GOT3 (cell line): Measurements from ENCODE around the gene TMC2.
"Not testable (repeated sequence)": the region's sequence is repeated elsewhere in the genome, so short reads cannot be mapped to it uniquely, and the experiment has no call there.

ENCODE experiments used
- DNase-seq: peaks from one replicate; lab custom pipeline; 2025; ENCODE audit warnings: mixed read lengths; lab: John Stamatoyannopoulos, UW

TMC2 gene

DNA sequence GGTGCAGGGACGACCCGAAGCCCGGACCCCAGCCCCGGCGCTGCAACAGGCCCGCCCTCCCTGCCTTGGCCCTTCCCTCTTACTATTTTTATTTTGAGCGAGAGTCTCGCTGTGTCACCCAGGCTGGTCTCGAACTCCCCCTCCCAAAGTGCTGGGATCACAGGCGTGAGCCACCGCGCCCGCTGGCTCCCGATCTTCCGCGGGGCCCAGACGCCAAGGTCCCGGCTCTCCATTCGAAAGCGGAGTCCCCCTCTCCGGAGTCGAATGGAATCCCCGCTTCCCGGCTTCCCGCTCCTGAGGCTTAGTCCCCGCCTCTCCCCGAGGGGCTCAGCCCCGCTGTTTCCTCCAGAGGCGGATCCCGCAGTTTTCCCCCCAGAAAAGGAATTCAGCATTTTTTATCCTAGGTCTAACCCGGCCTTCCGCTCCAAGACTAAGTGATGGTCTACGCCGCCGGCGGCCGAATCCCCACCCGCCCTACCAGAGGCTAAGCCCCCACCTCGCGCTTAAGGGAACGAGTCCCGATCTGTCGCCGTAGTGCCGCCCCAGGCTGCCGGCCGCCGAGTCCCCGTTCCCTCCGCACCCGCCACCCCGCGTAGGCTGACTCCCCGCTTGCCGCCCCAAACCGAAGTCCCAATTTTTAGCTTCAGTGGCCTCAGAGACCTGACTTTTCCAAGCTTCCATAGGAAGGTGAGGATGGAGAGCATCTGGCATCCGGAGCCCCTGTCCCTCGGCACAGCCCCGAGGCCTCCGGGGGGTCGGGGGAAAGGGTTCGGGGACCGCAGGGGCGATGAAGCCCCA lies 11.5 kb upstream of the TMC2 start:
- no peak for DNase-seq

DNA sequence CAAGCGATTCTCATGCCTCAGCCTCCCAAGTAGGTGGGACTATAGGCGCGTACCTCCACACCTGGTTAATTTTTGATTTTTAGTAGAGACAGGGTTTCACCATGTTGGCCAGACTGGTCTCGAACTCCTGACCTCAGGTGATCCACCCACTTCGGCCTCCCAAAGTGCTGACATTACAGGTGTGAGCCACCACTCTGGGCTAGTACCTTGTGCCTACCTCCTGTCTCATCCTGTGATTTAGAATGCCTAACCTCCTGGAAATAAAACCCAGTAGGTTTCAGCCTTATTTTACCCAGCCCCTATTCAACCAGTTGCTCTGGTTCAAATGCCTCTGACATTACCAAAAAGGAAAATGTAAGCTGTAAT lies 10.2 kb upstream of the TMC2 start:
- DNase-seq = not testable (repeated sequence)

DNA sequence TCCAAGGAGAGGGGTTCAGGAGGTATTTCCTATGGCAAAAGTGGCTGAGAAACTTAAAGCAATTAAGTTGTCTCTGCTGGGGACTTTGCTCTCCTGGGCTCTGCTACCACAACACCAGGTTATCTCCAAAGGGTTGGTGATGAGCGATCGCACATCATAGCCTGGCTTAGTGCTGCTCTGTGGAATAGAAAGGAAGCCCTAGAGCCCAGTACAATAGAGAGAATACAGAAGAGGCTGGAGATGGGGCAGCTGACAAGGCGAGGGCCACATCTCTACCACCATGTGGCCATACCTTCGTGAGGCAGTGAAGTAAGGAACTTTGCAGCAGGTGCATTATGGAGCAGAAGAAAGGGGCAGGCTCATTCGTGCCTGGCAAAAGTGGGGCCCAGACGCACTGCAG lies 8.6 kb upstream of the TMC2 start:
- no peak for DNase-seq

DNA sequence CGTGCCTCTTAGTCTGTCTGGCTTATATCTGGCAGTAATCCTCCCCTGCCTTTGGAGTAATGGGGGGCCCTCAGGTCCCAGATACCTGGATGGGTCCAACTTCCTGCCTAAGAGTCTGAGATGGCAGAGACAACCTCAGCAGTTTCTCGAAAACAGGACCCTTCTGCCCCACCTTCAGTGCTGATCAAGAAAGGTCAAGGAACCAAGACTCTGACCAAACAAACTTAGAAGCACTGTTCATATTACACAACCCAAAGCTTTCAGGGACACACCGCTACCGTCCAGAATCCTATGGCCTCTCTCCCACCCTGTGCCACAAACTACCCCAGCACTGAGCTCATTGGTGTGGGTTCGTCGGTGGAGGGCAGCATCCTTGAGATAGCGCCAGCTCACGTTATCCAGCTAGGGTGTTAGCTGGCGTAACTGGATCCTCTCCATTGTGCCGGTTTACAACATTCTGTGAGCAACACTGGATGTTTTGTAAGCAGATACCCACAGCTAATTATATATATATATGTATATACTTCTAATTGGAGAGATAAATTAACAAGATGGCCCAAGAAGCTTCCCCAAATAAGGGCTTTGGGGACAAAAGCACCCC lies 7.6 kb upstream of the TMC2 start:
- DNase-seq = no peak

DNA sequence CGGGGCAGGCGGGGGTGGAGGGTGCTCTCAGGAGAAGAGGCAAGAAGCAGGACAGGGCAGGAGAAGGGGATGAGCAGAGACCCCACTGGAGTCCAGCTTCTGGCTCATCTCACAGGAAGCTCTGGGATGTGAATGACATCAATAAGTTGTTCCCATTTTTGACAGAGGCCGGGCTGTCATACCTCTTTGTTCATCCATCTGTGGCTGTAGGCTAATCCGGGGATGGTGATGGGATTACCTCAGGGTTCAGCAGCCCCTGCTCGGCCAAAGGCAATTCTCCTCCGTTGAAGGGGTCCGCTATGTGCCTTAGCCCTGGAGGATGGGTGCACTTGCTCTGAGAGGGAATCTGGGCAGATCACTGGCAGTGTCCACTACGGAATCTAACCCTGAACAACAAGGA lies 3.3 kb upstream of the TMC2 start:
- DNase-seq = no peak

DNA sequence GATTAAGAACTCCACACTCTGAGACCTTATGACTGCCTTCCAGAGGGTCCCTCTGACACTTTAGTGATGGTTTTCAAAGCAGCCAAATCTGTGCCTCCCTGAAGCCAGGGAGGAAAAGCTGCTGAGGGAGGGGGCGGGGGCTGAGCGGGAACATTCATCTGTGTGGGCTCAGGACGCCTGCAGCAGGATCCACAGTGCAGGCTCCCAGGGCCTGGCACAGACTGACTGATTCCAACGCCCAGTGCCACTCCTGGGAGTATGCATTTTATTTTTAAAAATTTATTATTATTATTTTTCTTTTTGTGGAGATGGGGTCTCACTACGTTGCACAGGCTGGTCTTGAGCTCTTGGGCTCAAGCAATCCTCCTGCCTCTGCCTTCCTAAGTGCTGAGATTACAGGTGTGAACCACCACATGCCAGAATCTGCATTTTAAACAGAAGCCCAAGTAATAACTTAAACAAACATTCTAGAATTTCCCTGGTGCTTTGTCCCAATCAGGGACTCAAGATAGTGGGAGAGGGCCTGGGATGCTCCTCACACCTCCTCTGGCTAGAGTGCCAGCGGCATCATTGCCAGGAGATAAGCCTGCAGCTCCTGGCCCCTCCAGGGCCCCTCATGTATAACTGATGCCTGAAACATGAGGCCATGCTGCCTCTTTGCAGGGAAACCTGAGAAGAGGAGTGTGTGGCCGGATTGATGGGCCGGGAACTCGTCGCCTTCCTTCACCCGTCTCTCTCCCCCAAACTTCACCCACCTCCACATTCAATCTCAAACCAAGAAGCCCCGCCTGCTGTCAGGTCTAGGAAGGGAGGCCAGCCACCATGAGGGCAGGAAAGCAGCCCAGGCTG lies 438 bp upstream of the TMC2 start:
- DNase-seq = no peak

DNA sequence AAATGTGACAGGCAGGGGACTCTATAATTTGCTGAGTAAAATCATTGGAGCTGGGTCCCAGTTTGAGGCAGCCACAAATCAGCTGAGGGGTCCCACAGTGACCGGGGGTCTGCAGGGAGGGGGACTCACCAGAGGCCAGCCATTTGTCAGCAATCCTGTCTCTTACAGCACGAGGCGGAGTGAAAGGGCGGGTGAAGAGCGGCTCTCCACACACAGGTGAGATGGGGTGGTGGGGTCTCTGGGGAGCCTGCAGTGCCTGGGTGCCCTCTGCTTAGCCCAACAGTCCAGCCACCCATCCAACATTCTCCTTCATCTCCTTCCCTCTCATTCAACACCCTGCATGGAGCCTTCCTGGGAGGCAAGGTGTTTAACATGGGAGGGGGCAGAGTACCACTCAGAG lies 728 bp downstream of the TMC2 start:
- DNase-seq = no peak

DNA sequence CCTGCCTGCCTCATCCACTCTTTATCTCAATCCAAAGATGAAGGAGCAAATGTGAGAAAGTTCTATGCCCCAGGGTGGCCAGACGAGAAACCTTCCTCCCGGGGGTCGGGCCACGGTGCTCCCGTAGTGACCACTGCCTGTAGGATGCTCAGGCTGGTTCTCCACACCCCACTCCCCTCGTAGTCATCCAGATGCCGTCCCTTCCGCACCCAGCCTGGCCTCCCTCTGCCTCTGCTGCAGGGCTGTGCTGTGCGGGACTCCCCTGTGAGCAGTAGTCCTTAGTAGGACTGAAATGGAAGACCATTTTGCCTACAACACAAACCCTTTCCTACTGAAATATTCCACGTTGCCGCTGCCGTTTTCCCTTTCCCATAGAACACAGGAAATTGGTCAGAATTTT lies 2.0 kb downstream of the TMC2 start:
- DNase-seq = no peak

DNA sequence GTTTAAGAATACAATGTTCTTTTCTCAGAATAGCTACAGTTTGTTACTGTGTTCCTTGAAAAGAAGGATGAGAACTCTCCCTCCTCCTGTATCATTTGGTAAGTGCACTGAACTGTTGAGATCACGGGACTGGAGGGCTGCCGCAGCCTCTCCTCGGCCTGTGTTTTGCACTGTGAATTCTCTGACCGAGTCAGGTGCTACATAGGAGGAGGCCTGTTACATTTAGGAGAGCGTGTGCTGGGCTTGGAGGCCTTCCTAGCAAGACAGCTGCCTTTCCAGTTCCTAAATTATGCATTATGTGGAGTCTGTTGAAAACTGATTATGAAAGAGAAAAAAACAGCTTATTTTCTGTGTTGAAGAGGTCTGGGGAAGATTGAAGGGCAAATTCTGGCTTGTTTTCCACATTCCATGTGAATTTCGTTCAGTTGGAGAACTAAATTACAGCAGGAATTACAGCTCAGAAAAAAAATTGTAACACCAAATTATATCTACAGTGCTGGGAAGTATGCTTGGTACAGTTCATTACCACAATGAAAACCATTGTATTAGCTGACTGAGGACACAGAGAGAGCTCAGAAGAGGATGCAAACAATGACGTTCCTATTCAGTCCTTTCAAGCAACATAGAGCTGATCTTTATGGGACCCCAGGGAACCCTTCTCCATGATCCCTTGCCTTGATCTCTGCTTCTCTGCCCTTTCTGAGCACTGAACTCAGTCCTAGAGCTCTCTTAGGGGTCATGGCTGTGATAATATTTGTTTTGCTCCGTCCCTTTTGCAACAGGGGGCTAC lies 2.8 kb downstream of the TMC2 start:
- DNase-seq = no peak

DNA sequence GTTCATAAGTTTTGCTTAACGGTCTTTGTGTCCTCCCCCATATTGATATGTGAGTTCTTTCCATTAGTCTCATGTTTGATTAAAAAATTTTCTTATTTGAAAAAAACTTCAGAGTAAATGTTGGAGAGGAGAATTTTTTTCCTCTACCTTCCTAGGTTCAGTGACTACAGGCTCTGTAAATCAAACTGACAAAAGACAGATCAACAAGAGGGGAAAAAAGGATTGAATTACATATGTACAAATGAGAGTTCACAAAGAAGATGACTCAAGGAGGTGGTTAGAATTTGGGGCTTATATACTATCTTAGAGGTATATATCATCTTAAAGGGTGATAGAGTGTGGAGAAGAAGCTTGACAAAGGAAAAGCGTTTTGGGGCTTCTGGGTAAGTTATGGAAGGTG lies 5.6 kb downstream of the TMC2 start:
- no peak for DNase-seq

DNA sequence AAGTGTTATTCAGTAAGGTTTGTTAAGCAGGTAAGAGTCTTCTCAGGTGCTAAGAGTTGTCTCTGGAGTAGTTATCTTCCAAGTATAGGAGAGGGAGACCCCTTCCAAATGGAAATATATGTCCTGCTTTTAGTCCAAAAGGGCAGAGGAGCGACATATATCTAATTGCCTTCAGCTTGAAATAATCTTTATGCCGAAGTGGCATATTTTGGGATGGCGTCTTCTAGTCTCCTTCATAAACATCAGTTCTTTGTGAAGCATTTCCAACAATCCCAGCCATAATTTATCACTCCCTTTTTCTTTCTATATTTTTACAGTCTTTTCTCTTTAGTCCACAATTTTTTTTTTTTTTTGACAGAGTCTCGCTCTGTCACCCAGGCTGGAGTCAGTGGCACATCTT lies 6.0 kb downstream of the TMC2 start:
- no peak for DNase-seq

DNA sequence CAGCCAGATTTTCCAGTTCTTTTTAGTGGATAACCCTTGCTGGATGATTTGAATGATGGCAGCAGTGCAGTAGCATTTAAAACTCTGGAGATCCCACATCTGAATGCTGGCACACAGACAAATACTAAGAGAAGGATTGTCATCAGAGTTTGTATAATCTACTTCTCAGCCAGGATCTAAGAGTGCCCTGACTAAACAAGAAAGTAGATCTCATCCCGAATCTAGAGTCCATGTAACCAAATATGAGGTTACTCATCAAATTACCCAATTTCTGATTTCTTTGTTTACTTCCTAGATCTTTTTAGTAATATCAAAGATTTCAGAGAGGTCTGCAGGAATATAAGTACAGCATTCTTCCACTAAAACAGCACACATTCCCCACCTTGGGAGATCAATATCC lies 7.8 kb downstream of the TMC2 start:
- DNase-seq = no peak

DNA sequence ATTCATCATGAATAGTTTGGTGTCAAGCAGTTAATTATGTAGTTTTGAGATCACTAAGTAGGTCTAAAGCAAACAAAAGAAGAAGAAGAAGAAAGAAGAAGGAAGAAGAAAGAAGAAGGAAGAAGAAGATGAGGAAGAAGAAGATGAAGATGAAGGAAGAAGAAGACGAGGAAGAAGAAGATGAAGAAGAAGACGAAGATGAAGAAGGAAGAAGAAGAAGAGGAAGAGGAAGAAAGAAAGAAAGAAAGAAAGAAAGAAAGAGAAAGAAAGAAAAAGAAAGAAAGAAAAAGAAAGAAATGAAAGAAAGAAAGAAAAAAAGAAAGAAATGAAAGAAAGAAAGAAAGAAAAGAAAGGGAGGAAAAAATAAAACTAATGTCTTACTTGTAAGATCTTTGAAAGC lies 9.2 kb downstream of the TMC2 start:
- DNase-seq = no peak

DNA sequence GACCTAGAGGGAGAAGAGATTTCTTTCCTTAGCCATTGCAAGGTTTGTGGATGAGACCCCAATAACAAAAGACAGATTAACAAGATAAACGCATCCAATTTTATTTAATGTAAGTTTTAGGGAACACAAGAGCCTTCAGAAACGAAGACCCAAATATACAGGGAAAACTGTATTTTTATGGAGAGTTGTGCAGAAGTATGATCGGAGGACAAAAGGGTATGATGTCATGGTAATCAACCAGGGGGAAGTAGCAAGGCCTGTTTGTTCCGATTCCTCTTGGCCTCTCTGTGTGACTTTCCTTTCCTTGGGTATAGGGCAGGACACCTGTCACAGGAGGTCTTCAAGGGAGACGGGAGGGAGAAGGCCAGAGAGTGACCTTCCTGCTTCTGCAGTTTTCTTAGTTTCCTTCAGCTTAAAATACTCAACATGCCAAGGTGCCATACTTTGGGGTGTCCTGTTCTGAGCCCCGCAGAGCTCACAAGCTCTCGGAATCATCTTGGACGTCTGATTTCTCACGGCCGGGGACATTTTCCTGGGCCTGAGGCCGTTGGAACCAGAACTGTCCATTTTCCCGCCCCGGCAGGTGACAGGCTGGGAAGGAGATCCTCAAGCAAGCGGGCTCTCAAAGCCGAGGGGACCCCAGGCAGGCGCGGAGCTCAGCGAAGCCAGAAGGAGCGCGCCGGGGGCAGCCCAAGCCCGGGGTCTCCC lies 21.7 kb downstream of the TMC2 start:
- no peak for DNase-seq

DNA sequence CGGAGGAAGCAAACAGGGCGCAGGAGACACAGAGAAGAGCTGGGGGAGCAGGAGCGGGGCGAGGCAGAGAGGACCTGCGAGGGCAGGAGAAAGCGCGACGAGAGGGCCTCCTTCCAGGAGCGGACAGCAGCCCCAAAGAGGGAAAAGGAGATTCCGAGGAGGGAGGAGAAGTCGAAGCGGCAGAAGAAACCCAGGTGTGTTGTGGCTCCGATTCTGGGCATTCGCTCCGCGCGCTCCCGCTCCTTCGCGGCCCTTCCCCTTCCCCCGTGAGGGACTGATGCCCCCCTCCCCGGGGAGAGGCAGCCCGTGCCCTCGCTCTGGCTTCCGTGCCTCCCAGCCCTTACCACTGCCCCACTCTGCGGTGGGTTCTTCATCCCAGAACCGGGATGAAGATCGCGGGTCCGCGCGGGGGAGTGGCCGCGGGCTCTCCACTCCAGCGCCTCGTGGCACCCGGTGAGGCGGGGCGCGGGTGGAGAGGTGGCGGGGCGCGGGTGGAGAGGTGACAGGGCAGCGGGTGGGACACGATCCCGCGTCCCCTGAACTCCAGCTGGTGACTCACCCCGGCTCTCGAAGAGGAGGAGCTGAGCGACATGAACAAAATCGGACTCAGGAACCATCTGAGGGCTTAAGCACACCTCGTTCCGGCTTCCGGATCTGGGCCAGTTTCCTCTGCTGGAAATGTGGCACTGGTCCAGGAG lies 22.4 kb downstream of the TMC2 start:
- no peak for DNase-seq

DNA sequence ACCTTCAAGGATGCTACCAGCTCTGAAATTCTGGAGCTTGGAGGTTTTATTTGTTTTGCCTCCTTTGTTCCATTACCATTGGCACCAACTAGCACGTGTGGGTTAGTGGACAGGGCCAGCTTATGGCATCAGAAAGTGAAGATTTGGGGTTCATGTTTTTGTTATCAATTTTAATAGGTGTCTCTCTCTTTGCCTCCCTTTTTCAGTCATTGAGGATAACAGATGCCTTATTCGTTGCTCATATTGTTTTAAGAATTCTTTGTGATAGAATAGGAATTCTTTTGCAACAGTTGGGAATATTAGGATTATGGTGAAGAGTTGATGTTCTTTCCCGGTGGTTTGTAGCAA lies 22.9 kb downstream of the TMC2 start:
- no peak for DNase-seq

DNA sequence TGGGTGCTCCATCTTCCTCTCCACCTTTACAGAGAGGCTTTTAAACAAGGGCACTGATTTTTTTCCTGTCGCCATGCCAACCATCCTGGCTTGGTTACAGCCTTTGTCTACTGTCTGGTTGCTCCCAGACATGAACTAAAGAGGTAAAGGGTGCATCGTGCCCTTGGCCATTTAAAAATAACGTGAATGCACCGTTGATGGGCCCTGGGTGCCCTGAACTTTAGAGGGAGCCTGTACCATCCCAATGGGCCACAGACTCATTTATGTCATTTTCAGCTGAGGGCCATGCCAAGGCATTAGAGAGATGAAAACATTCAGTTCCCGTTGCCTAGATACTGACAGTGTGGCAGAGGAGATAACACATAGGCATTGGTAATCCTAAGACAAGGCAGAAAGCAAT lies 23.3 kb downstream of the TMC2 start:
- DNase-seq = no peak

DNA sequence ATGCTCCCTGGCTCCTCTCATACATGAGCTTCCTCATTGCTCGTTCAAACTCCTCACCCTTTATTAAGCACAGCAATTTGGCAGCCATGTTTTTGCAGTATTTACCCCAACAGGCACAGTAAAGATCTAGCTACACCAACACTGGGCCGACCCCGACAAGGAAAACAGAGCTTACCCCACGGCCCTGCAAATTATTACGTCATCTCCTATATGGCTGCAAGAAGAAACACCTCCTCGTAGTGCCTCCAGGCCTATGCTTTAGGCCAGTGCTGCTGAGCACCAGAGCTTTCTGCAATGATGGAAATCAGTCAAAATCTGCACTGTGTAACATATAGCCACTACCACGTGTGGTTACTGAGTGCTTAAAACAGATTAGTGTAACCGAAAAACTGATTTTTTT lies 26.7 kb downstream of the TMC2 start:
- DNase-seq = no peak

DNA sequence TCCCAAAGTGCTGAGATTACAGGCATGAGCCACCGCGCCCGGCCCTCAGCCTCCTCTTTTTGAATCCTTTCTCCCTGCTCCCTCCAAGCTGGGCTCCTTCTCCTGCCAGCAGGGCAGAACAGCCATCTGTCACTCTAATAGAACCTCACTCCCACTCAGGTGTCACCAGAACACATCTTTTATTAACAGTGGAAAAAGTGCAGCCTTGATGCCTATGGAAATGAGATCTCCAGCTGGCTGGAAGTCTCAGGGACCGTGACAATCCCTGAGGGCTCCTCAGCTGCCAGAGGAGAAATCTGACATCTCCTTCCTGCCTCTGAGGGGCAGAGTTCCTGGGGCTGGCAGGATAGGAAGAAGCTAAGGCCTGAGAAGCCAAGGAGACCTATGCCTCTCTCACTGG lies 28.0 kb downstream of the TMC2 start:
- no peak for DNase-seq

DNA sequence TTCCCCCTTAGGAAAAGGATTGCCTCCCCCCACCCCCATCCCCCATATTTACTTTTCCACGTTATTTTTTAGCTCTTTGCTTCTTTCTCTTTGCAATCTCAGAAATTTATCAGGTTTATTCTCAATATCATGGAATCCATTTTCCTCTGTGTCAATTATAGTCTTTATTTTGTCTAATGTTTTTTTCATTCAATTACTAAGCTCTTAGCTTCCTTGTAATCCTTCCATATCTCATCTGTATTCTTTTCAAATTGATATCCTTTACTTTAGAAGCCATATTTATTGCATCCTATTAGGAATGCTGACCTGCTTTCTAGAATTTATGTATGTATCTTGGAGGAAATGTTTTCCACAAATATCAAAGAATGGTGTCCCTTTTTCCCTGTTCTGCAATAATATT lies 39.3 kb downstream of the TMC2 start:
- no peak for DNase-seq

DNA sequence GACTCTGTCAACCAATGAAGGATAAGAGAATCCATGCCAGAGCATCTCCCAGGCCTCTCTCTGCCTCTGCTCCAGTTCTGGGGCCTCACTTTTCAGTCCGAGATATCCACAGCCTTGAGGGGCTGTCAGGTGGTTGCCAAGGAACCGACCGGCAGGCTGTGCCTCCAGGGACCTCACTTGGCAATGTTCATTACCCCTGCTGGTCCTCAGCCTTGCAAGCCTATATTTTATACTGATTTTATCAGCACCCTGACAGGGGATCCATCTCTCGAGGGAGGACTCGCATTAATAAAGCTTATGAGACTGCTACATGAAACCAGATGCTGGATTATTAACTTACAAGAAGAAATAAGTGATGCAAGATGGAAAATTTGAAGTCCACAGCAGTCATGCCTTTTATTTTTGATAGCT lies 39.9 kb downstream of the TMC2 start:
- no peak for DNase-seq
